Epidermal melanocyte (primary cell): ENCODE measurements around the gene KNDC1.

Source experiments
- DNase-seq: peaks from one replicate; pipeline ENCODE4 v3.0.0; 2011; ENCODE audit warnings: low spot score; ENCODE audit not compliant: insufficient read length

KNDC1 gene

GRCh38 chr10:133236401-133237240 lies 76.6 kb downstream of the KNDC1 start:
- no peak for DNase-seq

- DNase-seq: no peak
Measured at GRCh38 chr10:133237241-133237587, 77.2 kb downstream of the KNDC1 start.

GRCh38 chr10:133237588-133238465 lies 77.8 kb downstream of the KNDC1 start, which contains the start of gene VENTX:
TSS of gene VENTX (plus strand) at chr10:133237855. CDS start at chr10:133237915, 60 bp downstream.
- DNase-seq: no peak

- DNase-seq: no peak
Measured at GRCh38 chr10:133238466-133238804, 78.4 kb downstream of the KNDC1 start.

GRCh38 chr10:133239990-133240389 lies 80.0 kb downstream of the KNDC1 start:
- no peak for DNase-seq

- no peak for DNase-seq
Measured at GRCh38 chr10:133241501-133242205, 81.6 kb downstream of the KNDC1 start.

GRCh38 chr10:133242611-133243356 lies 82.8 kb downstream of the KNDC1 start:
- no peak for DNase-seq

GRCh38 chr10:133243593-133243992 lies 83.6 kb downstream of the KNDC1 start:
- no peak for DNase-seq

GRCh38 chr10:133245439-133246235 lies 85.6 kb downstream of the KNDC1 start:
- DNase-seq: no peak

- no peak for DNase-seq
Measured at GRCh38 chr10:133246236-133246626, 86.2 kb downstream of the KNDC1 start.

- DNase-seq: no peak
Measured at GRCh38 chr10:133247681-133248333, 87.8 kb downstream of the KNDC1 start.

- no peak for DNase-seq
Measured at GRCh38 chr10:133248334-133248715, 88.3 kb downstream of the KNDC1 start.

GRCh38 chr10:133249094-133249780 lies 89.2 kb downstream of the KNDC1 start:
- no peak for DNase-seq

GRCh38 chr10:133249975-133250754 lies 90.1 kb downstream of the KNDC1 start:
- no peak for DNase-seq

- DNase-seq: no peak
Measured at GRCh38 chr10:133251388-133252222, 91.6 kb downstream of the KNDC1 start.

- DNase-seq: no peak
Measured at GRCh38 chr10:133252223-133252552, 92.2 kb downstream of the KNDC1 start.

GRCh38 chr10:133253361-133253955 lies 93.4 kb downstream of the KNDC1 start:
- no peak for DNase-seq
